H1 (cell line): ENCODE results near the gene DLG5. TPM values are rescaled to one million over a fixed set of nuclear protein-coding genes. Genes with fewer than 3 reads are reported as not detected.

Experiments used
- CTCF ChIA-PET: fragments of 300-600 bp; sonication (Branson Sonifier 250); formaldehyde crosslinking; loops from one replicate; lab custom pipeline; 2021; ENCODE audit not compliant: partially characterized antibody; lab: Charles Lee
- POLR2A ChIA-PET: fragments of 300-600 bp; sonication (Branson Sonifier 250); formaldehyde crosslinking; loops from one replicate; lab custom pipeline; 2021; ENCODE audit warnings: inconsistent platforms; ENCODE audit not compliant: partially characterized antibody; lab: Charles Lee
- DNase-seq, 2 experiments: peaks; one replicate each; pipeline versions ENCODE4 v3.0.0 to v3.0.0-alpha.2; 2010 to 2022; ENCODE audit warnings: low spot score in 2 of 2, low read depth in 1 of 2, mixed read lengths in 1 of 2
- FAIRE-seq: peaks from 2 replicates; lab custom pipeline; 2011; peaks lifted over from hg19 to GRCh38; lab: Jason Lieb, UNC
- H2AFZ ChIP-seq: 2 replicates; pipeline ENCODE4 v1.8.1; 2012; ENCODE audit warnings: low read length, inconsistent platforms
- H2AK5ac ChIP-seq: 2 replicates; pipeline ENCODE4 v1.6.1; 2013; ENCODE audit warnings: low read depth, low read length
- H2BK120ac ChIP-seq: replicated peaks from 2 replicates; pipeline ENCODE3; 2013; ENCODE audit warnings: low read depth, low read length, inconsistent platforms
- H2BK12ac ChIP-seq: 2 replicates; pipeline ENCODE4 v1.6.1; 2013; ENCODE audit warnings: low read depth, low read length
- H2BK15ac ChIP-seq: 2 replicates; pipeline ENCODE4 v1.6.1; 2013; ENCODE audit warnings: low read length
- H2BK20ac ChIP-seq: 2 replicates; pipeline ENCODE4 v1.6.1; 2013; ENCODE audit warnings: low read length
- H2BK5ac ChIP-seq: 2 replicates; pipeline ENCODE4 v1.6.1; 2013; ENCODE audit warnings: low read depth, low read length
- H3K14ac ChIP-seq: 2 replicates; pipeline ENCODE4 v1.6.1; 2013; ENCODE audit warnings: inconsistent platforms; ENCODE audit not compliant: insufficient read length
- H3K18ac ChIP-seq: 2 replicates; pipeline ENCODE4 v1.6.1; 2013; ENCODE audit warnings: low read length; ENCODE audit errors: extremely low read depth
- H3K23ac ChIP-seq: 2 replicates; pipeline ENCODE4 v1.6.1; 2013; ENCODE audit warnings: inconsistent platforms; ENCODE audit not compliant: insufficient read length
- H3K23me2 ChIP-seq: 2 replicates; pipeline ENCODE4 v1.6.1; 2013; ENCODE audit warnings: low read depth, low read length
- H3K27ac ChIP-seq: 2 replicates; pipeline ENCODE4 v1.6.1; 2011; ENCODE audit warnings: low read depth, low read length, inconsistent platforms
- H3K27me3 ChIP-seq, 4 experiments: replicated peaks in 1 of 4; 1 replicate in 1 of 4; 2 replicates in 3 of 4; pipeline versions ENCODE4 v1.6.1 to v1.8.1; 2011 to 2013; ENCODE audit warnings: low read length in 3 of 4, mild to moderate bottlenecking in 3 of 4, inconsistent platforms in 2 of 4, mixed read lengths in 2 of 4, moderate library complexity in 1 of 4; ENCODE audit not compliant: control insufficient read depth in 3 of 4, insufficient read depth in 3 of 4; ENCODE audit errors: extremely low read depth in 1 of 4
- H3K36me3 ChIP-seq, 4 experiments: 2 replicates each; pipeline versions ENCODE4 v1.6.1 to v1.8.1; 2011 to 2013; ENCODE audit warnings: mild to moderate bottlenecking in 4 of 4, low read length in 3 of 4, moderate library complexity in 2 of 4, control low read depth in 1 of 4, inconsistent platforms in 1 of 4; ENCODE audit not compliant: insufficient read depth in 4 of 4, control insufficient read depth in 2 of 4
- H3K4ac ChIP-seq: replicated peaks from 2 replicates; pipeline ENCODE3; 2013; ENCODE audit warnings: low read length, low read depth, mixed read lengths, inconsistent platforms; ENCODE audit not compliant: insufficient read length
- H3K4me1 ChIP-seq, 4 experiments: replicated peaks in 1 of 4; 1 replicate in 1 of 4; 2 replicates in 3 of 4; pipeline versions ENCODE4 v1.6.1 to v1.8.1; 2011 to 2013; ENCODE audit warnings: low read length in 3 of 4, inconsistent platforms in 2 of 4, mixed read lengths in 1 of 4; ENCODE audit not compliant: insufficient read depth in 4 of 4, control insufficient read depth in 3 of 4
- H3K4me2 ChIP-seq, 2 experiments: 2 replicates each; pipeline versions ENCODE4 v1.6.1 to v1.8.1; 2011 to 2013; ENCODE audit warnings: low read depth in 2 of 2, low read length in 2 of 2, control low read depth in 1 of 2, inconsistent platforms in 1 of 2, mild to moderate bottlenecking in 1 of 2; ENCODE audit not compliant: insufficient read depth in 1 of 2
- H3K4me3 ChIP-seq, 4 experiments: fragments of 200-600, 300-600 bp in 1 of 4; sonication (generic), shearing (Covaris generic), sonication (Bioruptor Twin) in 1 of 4; 2 replicates each; pipeline versions ENCODE4 v1.5.1 to v1.8.1; 2011 to 2016; ENCODE audit warnings: low read length in 4 of 4, low read depth in 3 of 4, control low read depth in 2 of 4, inconsistent platforms in 2 of 4, mild to moderate bottlenecking in 2 of 4, mixed read lengths in 1 of 4, moderate library complexity in 1 of 4; ENCODE audit not compliant: insufficient read depth in 2 of 4; ENCODE audit errors: extremely low read depth in 1 of 4
- H3K56ac ChIP-seq: replicated peaks from 2 replicates; pipeline ENCODE3; 2013; ENCODE audit warnings: low read depth, mild to moderate bottlenecking, mixed read lengths, low read length, inconsistent platforms; ENCODE audit not compliant: insufficient read length
- H3K79me1 ChIP-seq: 2 replicates; pipeline ENCODE4 v1.6.1; 2013; ENCODE audit warnings: low read depth, low read length, control low read depth
- H3K79me2 ChIP-seq, 2 experiments: 2 replicates each; pipeline versions ENCODE4 v1.6.1 to v1.8.1; 2012 to 2013; ENCODE audit warnings: low read length in 2 of 2, mild to moderate bottlenecking in 2 of 2, inconsistent platforms in 1 of 2; ENCODE audit not compliant: insufficient read depth in 2 of 2, control insufficient read depth in 1 of 2
- H3K9ac ChIP-seq, 4 experiments: replicated peaks in 1 of 4; 1 replicate in 1 of 4; 2 replicates in 3 of 4; pipeline versions ENCODE4 v1.6.1 to v1.8.1; 2011 to 2013; ENCODE audit warnings: low read depth in 3 of 4, low read length in 3 of 4, control low read depth in 2 of 4, mild to moderate bottlenecking in 2 of 4, moderate library complexity in 2 of 4, inconsistent platforms in 1 of 4; ENCODE audit errors: extremely low read depth in 1 of 4
- H3K9me3 ChIP-seq, 2 experiments: 2 replicates each; pipeline versions ENCODE4 v1.6.1 to v1.8.1; 2012 to 2013; ENCODE audit warnings: mild to moderate bottlenecking in 2 of 2, moderate library complexity in 2 of 2, control low read depth in 1 of 2, inconsistent platforms in 1 of 2, low read depth in 1 of 2, low read length in 1 of 2, mixed read lengths in 1 of 2; ENCODE audit not compliant: insufficient read depth in 2 of 2
- H4K20me1 ChIP-seq, 2 experiments: replicated peaks in 1 of 2; 2 replicates each; pipeline versions ENCODE3 to v1.8.1; 2011 to 2013; ENCODE audit warnings: inconsistent platforms in 2 of 2, low read length in 2 of 2, mild to moderate bottlenecking in 1 of 2; ENCODE audit not compliant: insufficient read depth in 2 of 2, control insufficient read depth in 1 of 2
- H4K5ac ChIP-seq: 2 replicates; pipeline ENCODE4 v1.6.1; 2013; ENCODE audit warnings: low read length, low read depth, mixed read lengths, inconsistent platforms; ENCODE audit not compliant: insufficient read length
- H4K8ac ChIP-seq: 2 replicates; pipeline ENCODE4 v1.8.0; 2013; ENCODE audit warnings: mild to moderate bottlenecking, moderate library complexity, low read length, inconsistent platforms; ENCODE audit not compliant: insufficient read depth; ENCODE audit errors: extremely low read depth
- H4K91ac ChIP-seq: replicated peaks from 2 replicates; pipeline ENCODE3; 2013; ENCODE audit warnings: low read length, mixed read lengths, inconsistent platforms; ENCODE audit not compliant: insufficient read length
- CBX5 ChIP-seq: fragments of 300-800, 300-1000 bp; sonication (generic); IDR thresholded peaks from 2 replicates; pipeline ENCODE4 v1.7.1; 2016; ENCODE audit warnings: antibody characterized with exemption, low read length, low read depth
- CHD1 ChIP-seq: IDR thresholded peaks from 2 replicates; pipeline ENCODE4 v1.6.1; 2012; ENCODE audit warnings: low read depth, low read length, improper control_type of control experiment
- CHD2 ChIP-seq: IDR thresholded peaks from 2 replicates; pipeline ENCODE4 v1.6.1; 2012; ENCODE audit warnings: low read length, improper control_type of control experiment
- EZH2 ChIP-seq: fragments of 200-600 bp; sonication (generic); IDR thresholded peaks from 2 replicates; pipeline ENCODE4 v1.7.1; 2012; ENCODE audit warnings: low read depth, mild to moderate bottlenecking, moderate library complexity, low read length, inconsistent platforms; ENCODE audit not compliant: severe bottlenecking
- JUND ChIP-seq: IDR thresholded peaks from 2 replicates; pipeline ENCODE4 v1.6.1; 2011; ENCODE audit warnings: mild to moderate bottlenecking, improper control_type of control experiment, low read length
- POLR2A ChIP-seq, 2 experiments: IDR thresholded peaks; 1 replicate in 1 of 2; 2 replicates in 1 of 2; pipeline ENCODE4 v1.6.1; 2011; ENCODE audit warnings: low read depth in 2 of 2, low read length in 2 of 2, mild to moderate bottlenecking in 2 of 2; ENCODE audit errors: control extremely low read depth in 1 of 2
- SIRT6 ChIP-seq: IDR thresholded peaks from one replicate; pipeline ENCODE4 v1.7.1; 2012; ENCODE audit warnings: low read length, inconsistent platforms
- TAF1 ChIP-seq: IDR thresholded peaks from 2 replicates; pipeline ENCODE4 v1.6.1; 2011; ENCODE audit warnings: mild to moderate bottlenecking, low read depth, low read length
- TAF7 ChIP-seq: optimal IDR thresholded peaks from 2 replicates; pipeline ENCODE3; 2011; ENCODE audit warnings: low read depth, mild to moderate bottlenecking, inconsistent platforms, low read length, moderate library complexity, borderline replicate concordance
- TBP ChIP-seq: IDR thresholded peaks from 2 replicates; pipeline ENCODE4 v1.6.1; 2011; ENCODE audit warnings: low read depth, low read length, improper control_type of control experiment
- WGBS, 2 experiments: shearing (Covaris generic) in 1 of 2; methylation state at CpG; one replicate each; pipeline versions ENCODE4 v1.1.6 to v1.1.7; 2013 to 2015; ENCODE audit warnings: low lambda C conversion rate in 2 of 2, mixed read lengths in 2 of 2, inconsistent platforms in 1 of 2, low coverage in 1 of 2, missing lambda C conversion rate in 1 of 2; ENCODE audit not compliant: insufficient replicate concordance in 2 of 2, insufficient coverage in 1 of 2, insufficient read length in 1 of 2; ENCODE audit errors: extremely low coverage in 1 of 2, missing lambda C conversion rate in 1 of 2; 5-methylcytosine and 5-hydroxymethylcytosine counted together
- polyA plus RNA-seq, 7 experiments: library from polyadenylated mRNA; depleted of rRNA in 3 of 7; stranded (reverse) in 5 of 7; unstranded in 2 of 7; fragments of >200 nt in 5 of 7; fragments of 200-250 nt in 2 of 7; gene quantifications; 1 replicate in 5 of 7; 2 replicates in 1 of 7; 4 replicates in 1 of 7; pipeline versions ENCODE4 v1.2.1 to v1.2.3, GENCODE V29; 2011 to 2013; ENCODE audit warnings: missing spikeins in 2 of 7, mixed read lengths in 2 of 7
- total RNA-seq: library from RNA; stranded (reverse); fragmentation: NEBNext Ultra II Directional; extraction: Animal tissue kit (Norgen Biotek cat#: 25700); gene quantifications from 2 replicates; pipeline ENCODE4 v1.2.1, GENCODE V29; 2021
- TF ChIP-seq, protein P1 (sequence below): IDR thresholded peaks from 2 replicates; pipeline ENCODE4 v1.6.1; 2011; ENCODE audit warnings: low read depth, mild to moderate bottlenecking, low read length; ENCODE audit not compliant: insufficient read depth
- TF ChIP-seq, protein P2 (sequence below): IDR thresholded peaks from 2 replicates; pipeline ENCODE4 v1.6.1; 2012; ENCODE audit warnings: inconsistent platforms

Gene DLG5
- total and polyA plus RNA-seq, 2 of the 8 experiments (the other 6 are each of a cell fraction or from before 2014, with no cell fraction given) = 15.6 to 71.4 TPM

DNA sequence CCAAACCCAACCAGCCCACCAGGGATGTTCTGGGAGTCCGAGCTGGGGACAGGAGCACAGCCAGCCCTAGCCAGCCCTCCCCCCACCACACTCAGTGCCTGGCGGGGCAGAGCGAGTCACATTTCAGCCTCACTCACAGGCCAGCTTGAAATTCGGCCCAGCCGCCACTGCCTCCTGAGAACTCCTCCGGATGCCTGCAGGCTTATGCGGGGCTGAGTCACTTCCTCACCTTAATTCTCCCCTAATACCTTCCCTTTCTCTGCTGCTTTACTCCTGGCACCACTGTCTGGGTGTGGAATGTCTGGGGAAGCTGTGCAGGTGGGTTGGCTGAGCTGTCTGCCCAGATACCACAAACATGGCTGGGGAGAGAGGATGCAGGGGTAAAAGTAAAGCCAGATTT lies 22.6 kb upstream of the DLG5 start:
- Histone ChIP-seq H3K23ac (no peak overlapping the region), H3K18ac (peak overlapping the region; percentile 88), H2BK120ac (peak overlapping the region; percentile 75), H3K9me3 (peaks cover 5 to 7% of the 10 kb centered on the region in 2 experiments; a peak in 2 of 4 replicates), H3K4me1 (peaks cover 8 to 13% (median 11%) of the 10 kb centered on the region in 4 experiments), H4K5ac (peak overlapping the region; percentile 49), H3K56ac (peak overlapping the region; percentile 73), H2BK15ac (peak overlapping the region; percentile 97), H3K4me3 (peak overlapping the region in 1 of 4 experiments; percentile 12; a peak in 2 of 8 replicates), H2AK5ac (peak overlapping the region; percentile 24; the same call in 1 of the 2 replicates), H3K36me3 (peaks cover 0 to 2% (median 0%) of the 10 kb centered on the region in 4 experiments; a peak in 1 of 8 replicates), H3K4me2 (peak overlapping the region; percentile 31 to 44), H4K91ac (peak overlapping the region; percentile 76), H3K14ac (no peak overlapping the region), H2AFZ (peak overlapping the region; percentile 100), H2BK20ac (peak overlapping the region; percentile 98; the same call in 1 of the 2 replicates), H2BK5ac (peak overlapping the region; percentile 88), H4K8ac (peak overlapping the region; percentile 72; the same call in 1 of the 2 replicates), H4K20me1 (no peaks in the 10 kb centered on the region), H3K27me3 (no peaks in the 10 kb centered on the region), H3K4ac (peak overlapping the region; percentile 55), H3K27ac (peak overlapping the region; percentile 52; the same call in 1 of the 2 replicates), H3K9ac (peak overlapping the region in 1 of 4 experiments; percentile 11; a peak in 2 of 7 replicates), H3K23me2 (no peaks in the 10 kb centered on the region; the same call in 1 of the 2 replicates), H3K79me2 (no peaks in the 10 kb centered on the region), H3K79me1 (no peaks in the 10 kb centered on the region), H2BK12ac (peak overlapping the region; percentile 70; the same call in 1 of the 2 replicates)
- WGBS, 2 experiments = 15% methylated on average over 7 of the region's 7 CpGs; no CpG with 5 or more reads in 1 of the 2 experiments
- no peak for FAIRE-seq
- ChIA-PET CTCF (interaction anchor here (0.5 to 3.2 kb wide), 11 partner anchors 10 to 102 kb away, joined by 3 to 15 read pairs (median 3); no protein-coding TSS in a partner anchor), POLR2A (interaction anchor here (1.0 to 2.3 kb wide), 8 partner anchors 9 to 90 kb away, joined by 3 to 8 read pairs (median 4); partner anchors contain the start of gene RPS24)
- peak; percentile 79 to 82 for DNase-seq
- TF ChIP-seq, protein P1, sequence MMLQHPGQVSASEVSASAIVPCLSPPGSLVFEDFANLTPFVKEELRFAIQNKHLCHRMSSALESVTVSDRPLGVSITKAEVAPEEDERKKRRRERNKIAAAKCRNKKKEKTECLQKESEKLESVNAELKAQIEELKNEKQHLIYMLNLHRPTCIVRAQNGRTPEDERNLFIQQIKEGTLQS = no peak
- TF ChIP-seq TAF7 (no peak), TAF1 (peak; percentile 52), CHD1 (no peak), TBP (peak; percentile 68), CBX5 (no peak), EZH2 (no peak), SIRT6 (no peak), POLR2A (IDR thresholded peaks at IDR 0.05; ENCODE audit: control extremely low read depth in 1 of 2, low read depth in 2 of 2, low read length in 2 of 2) (peak; percentile 48 to 56; a peak in 2 of 3 replicates), JUND (peak; percentile 68; the same call in 1 of the 2 replicates), CHD2 (no peak)
- TF ChIP-seq, protein P2, sequence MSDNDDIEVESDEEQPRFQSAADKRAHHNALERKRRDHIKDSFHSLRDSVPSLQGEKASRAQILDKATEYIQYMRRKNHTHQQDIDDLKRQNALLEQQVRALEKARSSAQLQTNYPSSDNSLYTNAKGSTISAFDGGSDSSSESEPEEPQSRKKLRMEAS = peak; percentile 24; the same call in 1 of the 2 replicates
